GDM1 (cell line): ENCODE results near the gene PXMP2.
"Not testable (repeated sequence)": the region's sequence is repeated elsewhere in the genome, so short reads cannot be mapped to it uniquely, and the experiment has no call there.

Experiments
- DNase-seq: peaks from one replicate; lab custom pipeline; 2025; lab: John Stamatoyannopoulos, UW

PXMP2 gene

DNA sequence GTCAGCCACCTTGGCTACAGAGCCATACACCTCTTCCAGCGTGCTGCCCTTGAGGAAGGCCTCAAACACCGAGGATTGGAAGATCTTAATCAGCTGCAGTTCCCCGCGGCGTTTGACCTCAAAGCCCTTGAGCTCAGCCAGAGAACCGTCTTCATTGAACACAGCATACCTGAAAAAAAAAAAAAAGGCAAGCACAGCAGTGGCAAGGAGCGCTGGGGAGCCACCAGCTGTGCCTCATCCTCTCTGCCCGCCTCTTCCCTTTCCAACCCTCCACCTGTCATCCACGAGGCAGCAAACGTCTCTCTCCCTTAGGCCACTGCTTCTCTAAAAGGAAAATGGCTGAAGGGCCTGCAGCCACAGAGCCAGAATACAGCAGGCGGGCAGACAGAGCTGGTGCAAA lies 26.4 kb upstream of the PXMP2 start:
- no peak for DNase-seq

- no peak for DNase-seq
Observed at GRCh38 chr12:132661972-132662371, 25.4 kb upstream of the PXMP2 start.

DNA sequence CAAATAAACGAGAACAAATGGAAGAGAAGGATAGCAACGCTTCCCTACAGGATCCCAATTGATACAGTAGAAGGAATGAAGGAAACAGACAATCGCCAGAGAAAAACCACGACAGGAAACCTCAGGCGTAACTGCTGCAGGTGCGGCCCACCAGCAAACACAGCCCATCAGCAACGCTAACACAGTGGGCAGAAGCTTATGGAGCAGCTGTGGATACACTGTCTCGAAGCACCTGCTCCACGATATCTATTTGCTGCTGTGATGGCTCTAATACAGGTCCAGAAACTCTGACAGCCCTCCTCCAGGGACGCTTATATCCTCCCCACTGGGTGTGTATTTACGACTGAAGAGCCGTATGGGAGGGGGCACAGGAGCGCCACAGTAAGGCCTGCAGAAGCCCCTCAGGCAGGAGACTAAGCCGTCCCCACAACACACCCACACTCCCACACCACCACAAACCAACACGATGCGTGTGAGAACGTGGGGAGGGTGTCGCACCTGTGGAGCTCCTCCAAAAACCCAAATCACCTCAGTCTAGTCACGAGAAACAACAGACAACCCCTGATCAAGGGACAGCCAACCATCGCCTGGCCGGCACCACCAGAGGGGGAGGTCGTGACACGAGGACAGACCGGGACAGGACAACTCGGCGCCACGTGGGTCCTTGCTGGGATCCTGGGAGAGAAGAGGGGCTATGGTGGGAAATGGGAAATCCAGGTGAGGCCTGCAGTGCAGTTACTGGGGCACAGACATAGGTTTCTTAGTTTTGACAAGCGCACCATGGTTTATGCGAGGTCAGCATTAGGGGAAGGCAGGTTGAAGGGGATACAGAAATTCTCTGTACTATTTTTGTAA lies 24.3 kb upstream of the PXMP2 start:
- DNase-seq = peak; percentile 28

DNA sequence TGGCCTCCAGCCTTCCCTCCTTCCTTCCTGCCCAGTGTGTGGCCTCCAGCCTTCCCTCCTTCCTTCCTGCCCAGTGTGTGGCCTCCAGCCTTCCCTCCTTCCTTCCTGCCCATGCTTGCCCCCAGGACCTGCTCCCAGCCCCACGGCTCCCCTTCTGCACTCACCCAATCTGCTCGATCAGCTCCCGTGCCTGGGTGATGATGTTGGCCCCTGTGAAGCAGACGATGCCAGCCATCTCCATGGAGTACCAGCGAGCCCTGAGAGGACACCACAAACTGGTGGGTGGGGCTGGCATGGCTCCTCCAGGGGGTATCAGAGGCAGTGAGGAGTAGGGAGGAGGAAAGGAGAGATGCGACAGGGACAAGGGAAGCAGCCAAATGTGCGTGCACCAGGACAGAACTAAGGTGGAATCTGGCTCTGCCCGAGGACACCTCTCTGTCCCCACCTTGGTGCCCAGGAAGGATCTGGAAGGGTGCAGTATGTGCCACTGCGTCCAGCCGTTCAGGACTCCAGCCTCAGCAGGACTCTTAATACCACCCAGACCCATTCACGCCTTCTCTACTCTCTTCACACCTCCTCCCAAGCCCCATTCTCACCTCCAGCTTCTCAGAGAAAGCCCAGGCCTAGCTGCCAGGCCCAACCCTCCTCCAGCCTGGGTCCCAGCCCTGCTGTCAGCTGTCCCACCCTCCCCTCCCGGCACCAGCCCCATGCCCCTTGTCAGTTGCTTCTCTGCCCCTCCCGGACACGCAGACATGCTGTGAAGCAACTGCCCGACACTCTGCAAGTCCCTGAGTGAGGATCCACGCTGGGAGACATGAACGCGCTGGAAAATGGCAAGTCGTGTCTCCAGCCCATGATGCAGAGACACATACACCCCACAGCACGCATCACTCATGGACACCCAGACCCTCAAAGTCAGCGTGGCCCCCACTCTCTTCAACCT lies 22.9 kb upstream of the PXMP2 start:
- DNase-seq = peak; percentile 20

DNA sequence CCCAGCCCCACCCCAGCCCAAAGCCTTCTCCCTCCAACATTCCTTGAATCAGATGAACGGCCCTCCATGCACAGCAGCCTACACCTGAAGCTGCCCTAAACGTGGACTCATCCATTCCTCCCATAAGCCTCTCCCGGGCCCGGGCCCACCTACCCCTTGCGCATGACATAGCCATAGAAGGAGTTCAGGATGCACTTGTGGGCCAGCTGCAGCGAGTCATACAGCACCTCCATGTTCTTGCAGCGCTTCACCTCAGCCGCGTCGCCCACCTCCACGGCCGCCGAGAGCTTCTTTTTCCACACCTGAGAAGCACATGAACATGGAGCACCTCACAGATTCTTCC lies 22.3 kb upstream of the PXMP2 start:
- no peak for DNase-seq

GRCh38 chr12:132665794-132666193 lies 21.6 kb upstream of the PXMP2 start:
- DNase-seq = no peak

DNA sequence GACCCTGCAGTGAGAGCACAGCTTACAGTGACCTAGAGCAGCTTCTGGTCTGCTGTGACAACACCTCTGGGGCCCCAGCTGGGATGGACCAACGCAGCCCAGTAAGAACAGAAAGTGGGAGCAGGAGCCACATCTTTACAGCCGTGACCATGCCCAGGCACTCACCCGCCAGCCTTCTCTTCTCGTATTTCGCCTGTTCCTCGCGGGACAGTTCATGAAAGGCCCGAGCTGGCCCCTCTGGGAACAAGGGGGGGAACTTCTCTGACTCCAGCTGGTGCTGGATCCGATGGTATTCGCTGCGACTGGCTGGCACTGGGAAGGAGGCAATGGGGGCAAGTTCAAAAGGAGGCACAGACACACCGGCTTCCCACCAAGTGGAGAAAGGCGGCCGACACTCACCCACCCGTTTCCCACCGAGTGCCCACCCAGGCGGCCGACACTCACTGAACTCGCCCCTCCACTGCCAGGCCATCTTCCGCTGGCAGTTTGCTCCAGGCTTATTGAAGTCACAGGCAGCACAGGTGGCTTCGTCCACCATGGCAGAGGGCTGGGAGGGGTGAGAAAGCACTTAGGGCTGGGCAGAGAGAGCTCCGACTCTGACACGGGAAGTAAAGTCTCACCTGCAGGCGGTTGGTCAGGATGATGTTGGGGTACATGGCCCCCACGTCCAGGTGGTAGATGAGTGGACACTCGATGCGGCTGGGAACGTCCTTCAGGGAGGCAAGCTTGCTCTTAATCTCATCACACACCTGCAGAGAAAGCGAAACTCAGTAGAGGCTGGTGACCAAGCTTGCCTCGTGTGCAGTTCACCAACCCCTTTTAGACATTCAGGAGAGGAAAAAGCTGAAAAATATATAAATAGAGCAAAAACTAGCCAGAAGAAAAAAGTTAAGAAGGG lies 18.9 kb upstream of the PXMP2 start:
- no peak for DNase-seq

DNA sequence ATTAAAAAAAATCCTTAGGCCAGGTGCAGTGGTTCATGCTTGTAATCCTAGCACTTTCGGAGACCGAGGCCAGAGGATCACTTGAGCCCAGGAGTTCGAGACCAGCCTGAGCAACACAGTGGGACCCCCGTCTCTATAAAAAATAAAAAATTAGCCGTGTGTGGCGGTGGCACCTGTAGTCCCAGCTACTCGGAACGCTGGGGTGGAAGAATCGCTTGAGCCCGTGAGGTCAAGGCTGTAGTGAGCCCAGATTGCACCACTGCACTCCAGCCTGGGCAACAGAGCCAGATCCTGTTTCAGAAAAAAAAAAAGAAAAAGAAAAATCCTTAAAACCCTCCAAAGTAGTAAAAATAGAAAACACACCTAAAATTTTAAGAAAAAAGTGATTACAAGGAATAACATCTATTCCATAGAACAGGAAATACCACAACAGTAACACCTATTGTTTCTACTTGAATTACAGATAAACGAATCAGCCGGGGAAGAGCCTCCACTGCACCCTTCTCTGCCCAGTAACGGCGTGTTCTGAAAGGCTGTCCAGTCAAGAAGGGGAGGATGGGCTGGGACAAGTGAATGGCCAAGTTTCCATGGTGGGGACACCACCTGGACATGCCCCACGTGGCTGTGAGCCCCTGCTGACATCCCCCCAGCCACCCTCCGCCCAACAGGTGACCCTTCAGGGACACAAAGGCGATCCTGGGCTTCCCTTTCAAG lies 18.1 kb upstream of the PXMP2 start:
- DNase-seq = no peak

- DNase-seq = no peak
Observed at GRCh38 chr12:132672116-132672515, 15.3 kb upstream of the PXMP2 start.

- no peak for DNase-seq
Observed at GRCh38 chr12:132672678-132673077, 14.7 kb upstream of the PXMP2 start.

- no peak for DNase-seq
Observed at GRCh38 chr12:132673288-132674179, 13.9 kb upstream of the PXMP2 start.

DNA sequence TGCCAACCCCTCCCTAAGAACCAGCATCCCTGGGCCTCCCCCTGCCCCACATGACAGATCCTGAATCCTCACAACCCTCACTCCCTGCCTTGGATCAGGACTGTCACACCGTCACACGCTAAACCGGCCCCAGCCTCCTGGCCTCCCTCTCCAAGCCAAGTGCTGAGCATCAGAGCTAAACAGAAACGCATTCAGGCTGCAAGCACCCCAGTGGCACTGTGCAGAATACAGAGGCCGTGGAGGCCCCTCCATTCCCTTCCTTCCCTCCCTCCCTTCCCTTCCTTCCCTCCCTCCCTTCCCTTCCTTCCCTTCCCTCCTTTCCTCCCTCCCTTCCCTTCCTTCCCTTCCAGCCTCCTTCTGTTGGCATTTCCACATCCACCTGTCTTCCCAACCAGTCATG lies 12.8 kb upstream of the PXMP2 start:
- DNase-seq = no peak

DNA sequence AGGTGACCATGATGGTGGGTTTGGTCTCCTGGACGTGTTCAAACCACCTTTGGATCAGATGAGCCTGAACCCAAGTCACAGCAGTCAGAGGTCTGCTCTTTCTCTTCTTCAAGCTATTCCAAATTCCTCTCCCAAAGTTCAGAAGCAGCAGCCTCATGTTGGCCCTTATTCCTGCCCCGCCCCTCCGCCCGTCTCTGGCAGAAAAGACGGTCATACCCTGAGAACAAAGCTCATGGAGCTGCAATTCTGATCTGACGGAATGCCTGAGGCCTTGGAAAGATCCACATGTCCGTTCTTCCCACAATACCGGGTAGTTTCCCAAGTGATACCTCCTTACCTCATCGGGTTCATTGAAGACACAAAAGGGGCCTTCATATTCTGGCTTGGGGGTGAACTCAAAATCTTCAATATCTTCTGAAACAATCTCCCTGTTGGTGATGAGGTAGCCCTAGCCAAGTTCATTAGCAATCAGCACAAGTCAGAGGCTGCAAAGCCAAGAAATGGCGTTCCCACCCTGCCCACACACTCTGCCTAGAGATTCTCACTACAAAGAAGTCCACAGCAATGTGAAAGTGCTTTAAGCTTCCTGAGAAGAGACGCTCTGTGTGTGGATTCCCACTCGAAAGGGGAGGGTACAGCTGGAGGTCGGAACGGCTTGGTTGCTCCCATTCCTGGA lies 11.5 kb upstream of the PXMP2 start:
- no peak for DNase-seq

- DNase-seq = no peak
Observed at GRCh38 chr12:132677492-132677891, 9.9 kb upstream of the PXMP2 start.

DNA sequence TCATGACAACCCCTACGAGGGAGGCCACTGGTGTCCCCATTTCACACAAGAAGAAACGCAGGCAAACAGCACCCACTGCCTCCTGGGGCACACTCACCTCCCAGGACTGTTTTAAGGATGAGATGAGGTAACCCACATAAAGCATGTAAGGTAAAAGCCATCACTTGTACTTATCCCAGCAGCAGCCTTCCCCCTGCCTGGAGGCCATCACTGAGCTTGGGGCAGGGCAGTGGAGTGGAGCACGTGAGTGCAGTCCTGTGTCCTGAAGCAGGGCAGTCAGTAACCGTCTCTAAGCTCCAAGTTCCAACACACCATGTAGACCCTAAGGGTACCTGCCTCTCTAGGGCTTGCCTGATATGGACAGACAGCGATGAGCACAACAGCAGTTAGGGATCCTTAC lies 2.0 kb upstream of the PXMP2 start:
- DNase-seq = no peak

DNA sequence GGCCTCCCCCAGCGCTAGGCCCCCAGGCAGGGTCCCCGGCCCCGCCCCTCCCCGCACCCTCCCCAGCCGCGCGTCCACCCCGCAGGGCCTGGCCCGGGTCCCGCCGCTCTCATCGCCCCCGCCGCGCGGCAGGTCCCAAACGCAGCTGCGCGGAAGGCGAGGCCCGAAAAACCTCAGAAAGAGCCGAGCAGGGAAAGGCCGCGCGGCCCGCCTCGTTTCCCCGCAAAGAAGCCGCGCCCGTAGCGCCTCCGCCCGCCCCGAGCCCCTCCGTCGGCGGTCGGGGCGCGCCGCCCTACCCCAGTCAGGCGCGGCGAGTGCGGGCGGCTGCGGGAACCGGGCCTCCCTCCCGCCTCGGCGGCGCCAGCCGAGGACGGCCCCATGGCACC lies 569 bp upstream of the PXMP2 start:
- no peak for DNase-seq

- no peak for DNase-seq
Observed at GRCh38 chr12:132689227-132689626, 1.8 kb downstream of the PXMP2 start.

DNA sequence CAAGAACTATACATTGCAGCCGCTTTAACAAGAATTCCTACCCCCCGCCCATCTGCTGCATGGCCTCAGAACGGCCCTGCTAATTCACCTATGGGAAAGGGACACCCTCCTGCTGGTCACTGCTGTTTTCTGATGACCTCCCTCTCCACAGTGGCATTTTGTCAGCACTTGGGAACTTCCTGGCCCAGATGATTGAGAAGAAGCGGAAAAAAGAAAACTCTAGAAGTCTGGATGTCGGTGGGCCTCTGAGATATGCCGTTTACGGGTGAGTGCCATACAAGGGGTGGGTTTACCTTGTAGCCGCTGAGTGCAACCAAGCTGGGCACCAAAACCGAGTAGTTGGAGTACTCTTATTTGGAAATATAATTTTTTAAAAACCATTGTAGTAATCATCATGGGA lies 2.7 kb downstream of the PXMP2 start:
- DNase-seq = no peak

GRCh38 chr12:132692030-132692429 lies 4.6 kb downstream of the PXMP2 start:
- not testable (repeated sequence) for DNase-seq

- DNase-seq = not testable (repeated sequence)
Observed at GRCh38 chr12:132694888-132695287, 7.5 kb downstream of the PXMP2 start.
